A549 (cell line): ENCODE data around the gene LYPD6. TPM values are rescaled to one million over a fixed set of nuclear protein-coding genes. Genes with fewer than 3 reads are reported as not detected.

ENCODE experiments used
- ATAC-seq, 2 experiments: fragments of 200-7000 bp in 1 of 2; fragments of >200 bp in 1 of 2; cut with Nextera tagmentation in 1 of 2; cut with Tn5 transposase in 1 of 2; 3 replicates each; pipeline versions ENCODE4 v1.8.0 to v1.9.1; 2018 to 2020; ENCODE audit warnings: mild to moderate bottlenecking in 1 of 2, moderate library complexity in 1 of 2
- CTCF ChIA-PET: fragments of 300-600 bp; sonication (Branson Sonifier 250); formaldehyde crosslinking; extraction: SDS; loops from one replicate; lab custom pipeline; 2021; ENCODE audit warnings: antibody characterized with exemption, inconsistent platforms; lab: Yijun Ruan, JAX
- POLR2A ChIA-PET: fragments of 350-600 bp; formaldehyde crosslinking; extraction: SDS; loops from one replicate; lab custom pipeline; 2021; ENCODE audit warnings: antibody characterized with exemption, inconsistent platforms; lab: Yijun Ruan, JAX
- DNase-seq, 2 experiments: peaks; one replicate each; pipeline versions ENCODE4 v3.0.0 to v3.0.0-alpha.2; 2011 to 2016; ENCODE audit warnings: low read depth in 1 of 2, low spot score in 1 of 2
- FAIRE-seq: peaks from 2 replicates; lab custom pipeline; 2011; peaks lifted over from hg19 to GRCh38; lab: Jason Lieb, UNC
- H3K27ac ChIP-seq, 2 experiments: fragments of >200 bp; sonication (Bioruptor Twin); formaldehyde crosslinking; 3 replicates each; pipeline ENCODE4 v1.5.1; 2016 to 2017
- H3K4me1 ChIP-seq: fragments of >200 bp; sonication (Bioruptor Twin); formaldehyde crosslinking; 3 replicates; pipeline ENCODE4 v1.6.1; 2016
- H3K4me2 ChIP-seq: fragments of >200 bp; sonication (Bioruptor Twin); formaldehyde crosslinking; 3 replicates; pipeline ENCODE4 v1.6.1; 2016
- H3K4me3 ChIP-seq: fragments of >200 bp; sonication (Bioruptor Twin); formaldehyde crosslinking; 3 replicates; pipeline ENCODE4 v1.5.1; 2016
- H3K9me3 ChIP-seq: fragments of >200 bp; sonication (Bioruptor Twin); formaldehyde crosslinking; 3 replicates; pipeline ENCODE4 v1.6.1; 2016
- CBX2 ChIP-seq: fragments of 200-600 bp; sonication (generic); IDR thresholded peaks from 2 replicates; pipeline ENCODE4 v1.6.1; 2016; ENCODE audit warnings: low read depth, mild to moderate bottlenecking, borderline replicate concordance
- CHD4 ChIP-seq: fragments of 200-600 bp; sonication (generic); IDR thresholded peaks from 2 replicates; pipeline ENCODE4 v1.6.1; 2016; ENCODE audit warnings: antibody characterized with exemption, mild to moderate bottlenecking, borderline replicate concordance
- EHF ChIP-seq: fragments of 250-450 bp; sonication (Bioruptor Pico); IDR thresholded peaks from 2 replicates; pipeline ENCODE4 v1.5.0; 2020; ENCODE audit warnings: mild to moderate bottlenecking
- ELK1 ChIP-seq: fragments of 150-350 bp; IDR thresholded peaks from 2 replicates; pipeline ENCODE4 v1.6.1; 2014; ENCODE audit warnings: low read depth, mild to moderate bottlenecking, low read length
- HES2 ChIP-seq: fragments of >200 bp; sonication (Bioruptor Twin); formaldehyde crosslinking; IDR thresholded peaks from 2 replicates; pipeline ENCODE4 v1.6.1; 2016
- KDM5A ChIP-seq: fragments of 200-600 bp; sonication (generic); IDR thresholded peaks from 2 replicates; pipeline ENCODE4 v1.6.1; 2016; ENCODE audit warnings: antibody characterized with exemption, mild to moderate bottlenecking
- MAFK ChIP-seq: fragments of 450-650 bp; IDR thresholded peaks from 2 replicates; pipeline ENCODE4 v1.6.1; 2014; ENCODE audit not compliant: partially characterized antibody
- MYC ChIP-seq: IDR thresholded peaks from 2 replicates; pipeline ENCODE4 v1.6.1; 2012; ENCODE audit warnings: mild to moderate bottlenecking, inconsistent platforms, low read length, improper control_type of control experiment, borderline replicate concordance
- NFE2L2 ChIP-seq: fragments of 150-350 bp; conservative IDR thresholded peaks from 2 replicates; pipeline ENCODE4 v1.6.1; 2014; ENCODE audit warnings: low read length
- NPAS2 ChIP-seq: fragments of 250-450 bp; sonication (Bioruptor Pico); IDR thresholded peaks from 2 replicates; pipeline ENCODE4 v1.8.0; 2022; ENCODE audit warnings: mild to moderate bottlenecking, moderate library complexity, borderline replicate concordance
- POLR2AphosphoS2 ChIP-seq: conservative IDR thresholded peaks from 2 replicates; pipeline ENCODE4 v1.6.1; 2012; ENCODE audit warnings: low read length, improper control_type of control experiment, inconsistent platforms
- RAD21 ChIP-seq, 2 experiments: fragments of >200 bp in 1 of 2; sonication (Bioruptor Twin) in 1 of 2; formaldehyde crosslinking in 1 of 2; IDR thresholded peaks in 1 of 2; conservative IDR thresholded peaks in 1 of 2; 2 replicates in 1 of 2; 3 replicates in 1 of 2; pipeline ENCODE4 v1.6.1; 2012 to 2018; ENCODE audit warnings: inconsistent platforms in 1 of 2
- REST ChIP-seq: fragments of 200-600 bp; sonication (generic); IDR thresholded peaks from 2 replicates; pipeline ENCODE4 v1.6.1; 2016; ENCODE audit warnings: antibody characterized with exemption, mild to moderate bottlenecking, moderate library complexity
- SMC3 ChIP-seq: fragments of >200 bp; sonication (Bioruptor Twin); formaldehyde crosslinking; IDR thresholded peaks from 3 replicates; pipeline ENCODE4 v1.6.1; 2018; ENCODE audit warnings: inconsistent platforms
- TP53 ChIP-seq: fragments of 250-450 bp; sonication (Bioruptor Pico); IDR thresholded peaks from 2 replicates; pipeline ENCODE4 v1.5.0; 2021; ENCODE audit warnings: mild to moderate bottlenecking, moderate library complexity
- ZFP36 ChIP-seq: fragments of 450-650 bp; IDR thresholded peaks from 2 replicates; pipeline ENCODE4 v1.6.1; 2014; ENCODE audit warnings: borderline replicate concordance; ENCODE audit not compliant: partially characterized antibody
- ZNF302 ChIP-seq: fragments of 250-450 bp; sonication (Bioruptor Pico); IDR thresholded peaks from 2 replicates; pipeline ENCODE4 v1.9.0; 2021; ENCODE audit warnings: inconsistent platforms, mild to moderate bottlenecking, moderate library complexity
- WGBS: methylation state at CpG from one replicate; pipeline ENCODE4 v1.1.6; 2017; ENCODE audit errors: missing lambda C conversion rate; 5-methylcytosine and 5-hydroxymethylcytosine counted together
- polyA plus RNA-seq, 4 experiments: library from polyadenylated mRNA; depleted of rRNA in 3 of 4; stranded (reverse); fragments of >200 nt; fragmentation: RNase III in 1 of 4; extraction: RNeasy Plus Mini Kit Qiagen cat#74134 plus additional on column Dnase treatment in 1 of 4; gene quantifications; 2 replicates in 3 of 4; 3 replicates in 1 of 4; pipeline ENCODE4 v1.2.3, GENCODE V29; 2011 to 2017
- TF ChIP-seq, protein P1 (sequence below): fragments of >200 bp; sonication (Bioruptor Twin); formaldehyde crosslinking; IDR thresholded peaks from 3 replicates; pipeline ENCODE4 v1.6.1; 2016
- TF ChIP-seq, protein P2 (sequence below): fragments of >200 bp; sonication (Bioruptor Twin); formaldehyde crosslinking; IDR thresholded peaks from 3 replicates; pipeline ENCODE4 v1.5.1; 2016

The LYPD6 gene
- polyA plus RNA-seq, 2 of the 4 experiments (the other 2 are of a cell fraction), result 0.08 to 0.09 TPM

- no peak overlapping the region for H3K27ac ChIP-seq
- H3K9me3 ChIP-seq, result no peaks in the 10 kb centered on the region
- ChIA-PET POLR2A (no interaction called here), CTCF (no interaction called here)
- ATAC-seq, result no peak
- TF ChIP-seq HES2 (no peak), CBX2 (no peak), MAFK (no peak), ZNF302 (no peak), EHF (CRISPR knock-in tag) (no peak)
- DNase-seq, result no peak
- no peak for FAIRE-seq
- H3K4me3 ChIP-seq, result no peak overlapping the region
- peaks cover 10% of the 10 kb centered on the region; the same call in 2 of the 3 replicates for H3K4me1 ChIP-seq
- no peak overlapping the region; the same call in 2 of the 3 replicates for H3K4me2 ChIP-seq
Observed at GRCh38 chr2:149422991-149423338, 92.6 kb downstream of the LYPD6 start.

- TF ChIP-seq POLR2AphosphoS2 (no peak), CHD4 (no peak), MAFK (peak; percentile 83), ZFP36 (no peak), ELK1 (no peak)
- ChIA-PET CTCF (interaction anchor here (1.1 kb wide), 1 partner anchor 35 kb away, joined by 3 read pairs; no protein-coding TSS in a partner anchor), POLR2A (no interaction called here)
- WGBS, result 28% methylated on average over 4 of the region's 4 CpGs
- no peak overlapping the region for H3K4me2 ChIP-seq
- H3K4me3 ChIP-seq, result no peak overlapping the region
- H3K27ac ChIP-seq, result no peak overlapping the region
- peaks cover 10% of the 10 kb centered on the region; the same call in 2 of the 3 replicates for H3K4me1 ChIP-seq
- FAIRE-seq, result no peak
- ATAC-seq, result no peak
- DNase-seq, result no peak
- peaks cover 3% of the 10 kb centered on the region; the same call in 1 of the 3 replicates for H3K9me3 ChIP-seq
Observed at GRCh38 chr2:149423630-149424029, 93.2 kb downstream of the LYPD6 start.

DNA sequence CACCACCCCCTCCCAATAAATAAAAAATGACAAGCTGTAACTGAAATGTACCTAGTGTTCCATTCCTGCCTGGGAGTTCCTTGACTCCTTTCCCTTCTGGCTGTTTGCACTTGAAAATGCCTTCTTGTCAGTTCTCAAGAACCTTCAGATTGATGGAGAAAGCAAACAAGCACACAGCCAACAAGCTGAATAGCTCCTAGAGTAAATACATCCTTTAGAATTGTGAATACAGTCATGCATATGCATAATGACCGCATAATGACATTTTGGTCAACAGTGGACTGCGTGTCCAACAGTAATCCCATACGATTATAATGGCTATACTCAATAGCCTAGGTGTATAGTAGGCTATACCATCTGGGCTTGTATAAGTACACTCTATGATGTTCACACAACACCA lies 97.0 kb downstream of the LYPD6 start:
- no peak for FAIRE-seq
- Histone ChIP-seq H3K4me2 (no peak overlapping the region), H3K4me1 (peaks cover 6% of the 10 kb centered on the region; the same call in 2 of the 3 replicates), H3K27ac (no peak overlapping the region), H3K9me3 (peaks cover 7% of the 10 kb centered on the region; the same call in 1 of the 3 replicates), H3K4me3 (no peak overlapping the region)
- ChIA-PET POLR2A (no interaction called here), CTCF (no interaction called here)
- ATAC-seq, result no peak
- no peak for DNase-seq
- WGBS, result 6% methylated on average over 3 of the region's 3 CpGs
- TF ChIP-seq CBX2, result no peak
- TF ChIP-seq KDM5A, result no peak
- TF ChIP-seq, protein P1, sequence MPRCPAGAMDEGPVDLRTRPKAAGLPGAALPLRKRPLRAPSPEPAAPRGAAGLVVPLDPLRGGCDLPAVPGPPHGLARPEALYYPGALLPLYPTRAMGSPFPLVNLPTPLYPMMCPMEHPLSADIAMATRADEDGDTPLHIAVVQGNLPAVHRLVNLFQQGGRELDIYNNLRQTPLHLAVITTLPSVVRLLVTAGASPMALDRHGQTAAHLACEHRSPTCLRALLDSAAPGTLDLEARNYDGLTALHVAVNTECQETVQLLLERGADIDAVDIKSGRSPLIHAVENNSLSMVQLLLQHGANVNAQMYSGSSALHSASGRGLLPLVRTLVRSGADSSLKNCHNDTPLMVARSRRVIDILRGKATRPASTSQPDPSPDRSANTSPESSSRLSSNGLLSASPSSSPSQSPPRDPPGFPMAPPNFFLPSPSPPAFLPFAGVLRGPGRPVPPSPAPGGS, result no peak
- no peak for TF ChIP-seq SMC3
- TF ChIP-seq NFE2L2, result no peak
- no peak for TF ChIP-seq MYC

GRCh38 chr2:149428783-149429182 lies 98.4 kb downstream of the LYPD6 start:
- Histone ChIP-seq H3K4me1 (no peaks in the 10 kb centered on the region), H3K4me2 (no peak overlapping the region), H3K4me3 (no peak overlapping the region), H3K9me3 (peaks cover 7% of the 10 kb centered on the region; the same call in 1 of the 3 replicates), H3K27ac (no peak overlapping the region)
- no peak for TF ChIP-seq RAD21 (conservative IDR thresholded peaks at IDR 0.05 in 1 of 2, IDR thresholded peaks at IDR 0.05 in 1 of 2)
- no peak for TF ChIP-seq REST
- no peak for TF ChIP-seq NPAS2 (CRISPR knock-in tag)
- no peak for TF ChIP-seq TP53 (CRISPR knock-in tag)
- TF ChIP-seq, protein P2, sequence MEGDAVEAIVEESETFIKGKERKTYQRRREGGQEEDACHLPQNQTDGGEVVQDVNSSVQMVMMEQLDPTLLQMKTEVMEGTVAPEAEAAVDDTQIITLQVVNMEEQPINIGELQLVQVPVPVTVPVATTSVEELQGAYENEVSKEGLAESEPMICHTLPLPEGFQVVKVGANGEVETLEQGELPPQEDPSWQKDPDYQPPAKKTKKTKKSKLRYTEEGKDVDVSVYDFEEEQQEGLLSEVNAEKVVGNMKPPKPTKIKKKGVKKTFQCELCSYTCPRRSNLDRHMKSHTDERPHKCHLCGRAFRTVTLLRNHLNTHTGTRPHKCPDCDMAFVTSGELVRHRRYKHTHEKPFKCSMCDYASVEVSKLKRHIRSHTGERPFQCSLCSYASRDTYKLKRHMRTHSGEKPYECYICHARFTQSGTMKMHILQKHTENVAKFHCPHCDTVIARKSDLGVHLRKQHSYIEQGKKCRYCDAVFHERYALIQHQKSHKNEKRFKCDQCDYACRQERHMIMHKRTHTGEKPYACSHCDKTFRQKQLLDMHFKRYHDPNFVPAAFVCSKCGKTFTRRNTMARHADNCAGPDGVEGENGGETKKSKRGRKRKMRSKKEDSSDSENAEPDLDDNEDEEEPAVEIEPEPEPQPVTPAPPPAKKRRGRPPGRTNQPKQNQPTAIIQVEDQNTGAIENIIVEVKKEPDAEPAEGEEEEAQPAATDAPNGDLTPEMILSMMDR, result no peak
- FAIRE-seq, result no peak
- ATAC-seq, result no peak
- ChIA-PET CTCF (interaction anchor here (0.6 kb wide), 1 partner anchor 1939 kb away, joined by 3 read pairs; no protein-coding TSS in a partner anchor), POLR2A (no interaction called here)
- WGBS, result 3% methylated on average over 2 of the region's 2 CpGs
- no peak for DNase-seq
